Fibroblast of skin of abdomen (primary cell): ENCODE results near the gene NRXN3.

Source experiments
- DNase-seq: peaks from one replicate; pipeline ENCODE4 v3.0.0-alpha.2; 2013

Gene NRXN3

GRCh38 chr14:79177106-79177505 lies 1006.9 kb downstream of the NRXN3 start:
- no peak for DNase-seq

GRCh38 chr14:79178719-79179118 lies 1008.5 kb downstream of the NRXN3 start:
- DNase-seq: no peak

- DNase-seq: no peak
Measured at GRCh38 chr14:79179985-79180384, 1009.8 kb downstream of the NRXN3 start.

- DNase-seq: no peak
Measured at GRCh38 chr14:79180656-79181055, 1010.5 kb downstream of the NRXN3 start.

- peak; percentile 4 for DNase-seq
Measured at GRCh38 chr14:79186523-79186922, 1016.4 kb downstream of the NRXN3 start.

- no peak for DNase-seq
Measured at GRCh38 chr14:79193689-79194477, 1023.7 kb downstream of the NRXN3 start.

- DNase-seq: no peak
Measured at GRCh38 chr14:79196216-79196615, 1026.0 kb downstream of the NRXN3 start.

GRCh38 chr14:79197516-79197915 lies 1027.3 kb downstream of the NRXN3 start:
- DNase-seq: no peak

- no peak for DNase-seq
Measured at GRCh38 chr14:79199217-79199616, 1029.0 kb downstream of the NRXN3 start.

- DNase-seq: no peak
Measured at GRCh38 chr14:79201564-79202207, 1031.5 kb downstream of the NRXN3 start.

- DNase-seq: no peak
Measured at GRCh38 chr14:79204591-79204990, 1034.4 kb downstream of the NRXN3 start.

- DNase-seq: no peak
Measured at GRCh38 chr14:79209418-79209817, 1039.2 kb downstream of the NRXN3 start.

- no peak for DNase-seq
Measured at GRCh38 chr14:79225815-79226214, 1055.6 kb downstream of the NRXN3 start.

GRCh38 chr14:79229383-79229909 lies 1059.3 kb downstream of the NRXN3 start:
- DNase-seq: peak; percentile 0

- DNase-seq: no peak
Measured at GRCh38 chr14:79242666-79243065, 1072.5 kb downstream of the NRXN3 start.

GRCh38 chr14:79246173-79246572 lies 1076.0 kb downstream of the NRXN3 start:
- DNase-seq: no peak

GRCh38 chr14:79248126-79248525 lies 1078.0 kb downstream of the NRXN3 start:
- DNase-seq: peak; percentile 15

GRCh38 chr14:79248771-79249170 lies 1078.6 kb downstream of the NRXN3 start:
- no peak for DNase-seq

- no peak for DNase-seq
Measured at GRCh38 chr14:79251278-79251677, 1081.1 kb downstream of the NRXN3 start.

GRCh38 chr14:79253576-79253975 lies 1083.4 kb downstream of the NRXN3 start:
- no peak for DNase-seq

- peak; percentile 69 for DNase-seq
Measured at GRCh38 chr14:79254069-79254775, 1084.0 kb downstream of the NRXN3 start.

GRCh38 chr14:79256380-79256779 lies 1086.2 kb downstream of the NRXN3 start:
- no peak for DNase-seq

GRCh38 chr14:79260406-79260805 lies 1090.2 kb downstream of the NRXN3 start:
- DNase-seq: no peak
